Stimulated activated CD8-positive, alpha-beta memory T cell treated with anti-CD3 and anti-CD28 coated beads, Interleukin-4, amount 100 ng/mL, for 4 hours (primary cell): ENCODE data around the gene AK1.
"Not testable (repeated sequence)": the region's sequence is repeated elsewhere in the genome, so short reads cannot be mapped to it uniquely, and the experiment has no call there.

Experiments used
- DNase-seq, 2 donors: peaks; one replicate each; pipeline ENCODE4 v3.0.0-alpha.2; 2020; ENCODE audit warnings: low read depth in 2 of 2, low spot score in 1 of 2

AK1 gene

GRCh38 chr9:127850286-127850830 lies 27.1 kb downstream of the AK1 start:
- no peak for DNase-seq

- DNase-seq: no peak
Observed at GRCh38 chr9:127848756-127849504, 28.5 kb downstream of the AK1 start.

- no peak for DNase-seq
Observed at GRCh38 chr9:127847833-127848755, 29.4 kb downstream of the AK1 start.

- DNase-seq: no peak
Observed at GRCh38 chr9:127847178-127847510, 30.3 kb downstream of the AK1 start.

GRCh38 chr9:127846443-127847177 lies 30.9 kb downstream of the AK1 start:
- DNase-seq: no peak

- not testable (repeated sequence) for DNase-seq
Observed at GRCh38 chr9:127845619-127846018, 31.9 kb downstream of the AK1 start.

GRCh38 chr9:127844821-127845359 lies 32.6 kb downstream of the AK1 start:
- no peak for DNase-seq

GRCh38 chr9:127841087-127841835 lies 36.2 kb downstream of the AK1 start:
- DNase-seq: no peak

GRCh38 chr9:127838375-127839078 lies 38.9 kb downstream of the AK1 start:
- no peak for DNase-seq

GRCh38 chr9:127837346-127837745 lies 40.1 kb downstream of the AK1 start:
- no peak for DNase-seq

- not testable (repeated sequence) for DNase-seq
Observed at GRCh38 chr9:127836561-127836960, 40.9 kb downstream of the AK1 start.

GRCh38 chr9:127835991-127836516 lies 41.4 kb downstream of the AK1 start:
- no peak for DNase-seq

- no peak for DNase-seq
Observed at GRCh38 chr9:127833555-127833954, 43.9 kb downstream of the AK1 start.

GRCh38 chr9:127832248-127832647 lies 45.2 kb downstream of the AK1 start:
- no peak for DNase-seq

GRCh38 chr9:127829205-127829906 lies 48.1 kb downstream of the AK1 start:
- DNase-seq: no peak

- DNase-seq: no peak
Observed at GRCh38 chr9:127828262-127829031, 49.0 kb downstream of the AK1 start.

- DNase-seq: no peak
Observed at GRCh38 chr9:127826253-127826913, 51.1 kb downstream of the AK1 start.
